AG09309 (cell line): ENCODE measurements around the gene TANGO6.

Source experiments
- DNase-seq: peaks from one replicate; pipeline ENCODE4 v3.0.0-alpha.2; 2010; ENCODE audit warnings: low read depth
- H3K4me3 ChIP-seq: 2 replicates; pipeline ENCODE4 v1.5.1; 2011; ENCODE audit warnings: mild to moderate bottlenecking, low read depth, low read length, moderate library complexity; ENCODE audit not compliant: control insufficient read depth
- TF ChIP-seq, protein P1 (sequence below): IDR thresholded peaks from 2 replicates; pipeline ENCODE4 v1.5.1; 2011; ENCODE audit warnings: mild to moderate bottlenecking, low read depth, low read length, inconsistent platforms; ENCODE audit not compliant: insufficient read depth, control insufficient read depth; ENCODE audit errors: missing control alignments

Gene TANGO6

GRCh38 chr16:68892214-68892613 lies 48.9 kb downstream of the TANGO6 start:
- no peak overlapping the region for H3K4me3 ChIP-seq
- TF ChIP-seq, protein P1, sequence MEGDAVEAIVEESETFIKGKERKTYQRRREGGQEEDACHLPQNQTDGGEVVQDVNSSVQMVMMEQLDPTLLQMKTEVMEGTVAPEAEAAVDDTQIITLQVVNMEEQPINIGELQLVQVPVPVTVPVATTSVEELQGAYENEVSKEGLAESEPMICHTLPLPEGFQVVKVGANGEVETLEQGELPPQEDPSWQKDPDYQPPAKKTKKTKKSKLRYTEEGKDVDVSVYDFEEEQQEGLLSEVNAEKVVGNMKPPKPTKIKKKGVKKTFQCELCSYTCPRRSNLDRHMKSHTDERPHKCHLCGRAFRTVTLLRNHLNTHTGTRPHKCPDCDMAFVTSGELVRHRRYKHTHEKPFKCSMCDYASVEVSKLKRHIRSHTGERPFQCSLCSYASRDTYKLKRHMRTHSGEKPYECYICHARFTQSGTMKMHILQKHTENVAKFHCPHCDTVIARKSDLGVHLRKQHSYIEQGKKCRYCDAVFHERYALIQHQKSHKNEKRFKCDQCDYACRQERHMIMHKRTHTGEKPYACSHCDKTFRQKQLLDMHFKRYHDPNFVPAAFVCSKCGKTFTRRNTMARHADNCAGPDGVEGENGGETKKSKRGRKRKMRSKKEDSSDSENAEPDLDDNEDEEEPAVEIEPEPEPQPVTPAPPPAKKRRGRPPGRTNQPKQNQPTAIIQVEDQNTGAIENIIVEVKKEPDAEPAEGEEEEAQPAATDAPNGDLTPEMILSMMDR = no peak
- no peak for DNase-seq

GRCh38 chr16:68892898-68893297 lies 49.6 kb downstream of the TANGO6 start:
- TF ChIP-seq, protein P1 = no peak
- DNase-seq = no peak
- H3K4me3 ChIP-seq = no peak overlapping the region

DNA sequence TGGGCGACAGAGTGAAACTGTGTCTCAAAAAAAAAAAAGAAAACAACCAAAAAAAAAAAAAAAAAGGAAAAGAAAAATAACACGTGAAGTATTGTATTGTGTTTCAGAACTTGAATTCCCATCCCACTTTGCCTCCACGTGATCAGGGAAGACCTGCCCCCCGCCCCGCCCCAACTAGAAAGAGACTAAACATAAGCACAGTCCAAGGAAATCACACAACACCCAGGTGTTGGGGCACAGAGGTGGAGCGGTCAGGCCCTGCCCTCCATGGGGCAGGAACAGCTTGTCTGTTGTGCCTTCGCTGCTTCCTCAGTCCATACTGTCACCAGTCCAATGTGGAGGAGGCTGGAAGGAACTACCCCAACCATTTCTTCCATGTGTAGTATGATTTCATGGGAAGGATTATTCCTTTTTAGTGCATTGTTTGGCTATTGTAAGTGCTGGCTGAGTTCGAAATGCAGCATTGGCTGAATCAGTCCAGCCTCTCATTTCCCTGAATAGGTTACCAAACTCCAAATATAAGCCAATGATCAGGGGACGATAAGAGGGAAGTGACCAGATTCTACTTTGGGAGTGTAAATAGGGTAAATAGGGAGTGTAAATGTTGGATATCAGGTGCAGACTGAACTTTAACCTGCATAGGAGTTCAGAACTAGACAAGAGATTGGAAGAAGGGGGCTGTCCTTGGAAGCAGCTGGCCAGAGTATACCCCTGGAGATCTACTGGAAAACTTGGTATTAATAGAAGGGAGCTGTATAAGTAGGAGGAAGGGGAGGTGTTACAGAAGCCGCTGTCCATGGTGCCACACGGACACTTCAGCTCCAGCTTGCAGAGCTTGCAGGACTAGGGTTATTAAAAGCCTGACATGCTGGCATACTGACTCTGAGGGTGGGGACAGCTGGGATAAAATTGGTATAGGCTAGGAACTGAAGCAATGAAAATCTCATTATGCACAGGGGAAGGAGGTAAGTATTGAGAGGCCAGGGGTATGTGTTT lies 50.7 kb downstream of the TANGO6 start:
- TF ChIP-seq, protein P1 = no peak
- H3K4me3 ChIP-seq = no peak overlapping the region
- DNase-seq = no peak

- TF ChIP-seq, protein P1 = no peak
- no peak overlapping the region for H3K4me3 ChIP-seq
- DNase-seq = no peak
Measured at GRCh38 chr16:68894714-68895113, 51.4 kb downstream of the TANGO6 start.

- H3K4me3 ChIP-seq = no peak overlapping the region
- TF ChIP-seq, protein P1 = no peak
- DNase-seq = no peak
Measured at GRCh38 chr16:68898026-68898425, 54.7 kb downstream of the TANGO6 start.

DNA sequence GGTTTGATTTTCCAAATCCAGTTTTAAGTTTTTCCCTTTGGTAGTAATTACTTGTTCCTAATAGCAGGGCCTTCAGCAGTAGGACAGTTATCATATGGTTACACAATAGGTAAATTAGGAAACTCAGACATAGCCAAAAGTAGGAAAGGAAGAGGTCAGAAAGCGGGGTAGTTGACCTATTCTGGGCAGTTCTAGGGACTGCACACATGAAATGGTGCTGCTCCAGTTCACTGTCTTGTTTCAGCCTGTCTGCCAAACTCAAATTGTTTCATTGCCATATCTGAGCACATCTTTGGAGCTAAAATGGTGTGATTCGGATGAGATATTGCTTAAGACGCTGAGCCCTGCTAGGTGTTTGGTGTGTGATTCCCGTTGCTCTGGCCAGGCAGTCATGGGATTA lies 56.7 kb downstream of the TANGO6 start:
- no peak for DNase-seq
- TF ChIP-seq, protein P1 = no peak
- H3K4me3 ChIP-seq = no peak overlapping the region
